ENCODE results near the gene SMIM44. TPM values are rescaled to one million over a fixed set of nuclear protein-coding genes. Genes with fewer than 3 reads are reported as not detected.
A peak's percentile ranks its signal among the peaks of the same experiment; 100 is the strongest.

The SMIM44 gene
- polyA plus RNA-seq, 3 donors = not detected

- H3K4me1 ChIP-seq (ENCODE audit: control insufficient read depth in 1 of 2, insufficient read depth in 2 of 2, low read length in 2 of 2) = peaks cover 8 to 14% of the 10 kb centered on the region in 2 donors
- no peak overlapping the region for H2AFZ ChIP-seq (ENCODE audit: insufficient read depth, low read depth, low read length, poor library complexity, severe bottlenecking)
- Mint-ChIP-seq H3K36me3 (peaks cover 29 to 48% of the 10 kb centered on the region in 2 donors), H3K4me3 (no peak overlapping the region), H3K9me3 (peaks cover 0 to 3% (median 0%) of the 10 kb centered on the region in 7 donors), H3K27me3 (ENCODE audit: low read depth in 3 of 3) (peaks cover 0 to 3% (median 2%) of the 10 kb centered on the region in 3 donors), H3K4me1 (peaks cover 29% of the 10 kb centered on the region), H3K27ac (peak overlapping the region in 1 of 7 donors; percentile 49)
- no peak overlapping the region for H3K4me2 ChIP-seq (replicated peaks; ENCODE audit: extremely low read depth, low read length, poor library complexity, severe bottlenecking)
- intact Hi-C loops (cut with micrococcal nuclease) = no loop called here
- peaks cover 74% of the 10 kb centered on the region for H4K20me1 ChIP-seq (ENCODE audit: insufficient read depth, low read length)
- no peak overlapping the region for H3K4me3 ChIP-seq (replicated peaks in 1 of 3; ENCODE audit: low read depth in 2 of 3, low read length in 3 of 3)
- H3K27ac ChIP-seq (ENCODE audit: low read depth in 1 of 2, low read length in 2 of 2) = no peak overlapping the region
- TF ChIP-seq CTCF (IDR thresholded peaks at IDR 0.05) = no peak
- WGBS (ENCODE audit: insufficient coverage) = 96% methylated on average over 21 of the region's 22 CpGs
- no peaks in the 10 kb centered on the region for H3K27me3 ChIP-seq (ENCODE audit: control insufficient read depth in 2 of 2, insufficient read depth in 2 of 2, low read length in 2 of 2)
- no peak overlapping the region for H3K9ac ChIP-seq (ENCODE audit: insufficient read depth, low read length, poor library complexity, severe bottlenecking)
- peaks cover 33 to 34% of the 10 kb centered on the region in 2 donors for H3K36me3 ChIP-seq (replicated peaks in 1 of 2; ENCODE audit: control insufficient read depth in 1 of 2, insufficient read depth in 2 of 2, low read length in 2 of 2)
- H3K79me2 ChIP-seq (ENCODE audit: insufficient read depth, low read length) = peaks cover 96% of the 10 kb centered on the region
- DNase-seq = no peak
- H3K9me3 ChIP-seq (replicated peaks in 1 of 2; ENCODE audit: control insufficient read depth in 1 of 2, insufficient read depth in 1 of 2, low read length in 2 of 2) = no peaks in the 10 kb centered on the region
Observed at GRCh38 chr19:3510727-3511126, 27.5 kb upstream of the SMIM44 start.

- H3K4me3 ChIP-seq (replicated peaks in 1 of 3; ENCODE audit: low read depth in 2 of 3, low read length in 3 of 3) = no peak overlapping the region
- peaks cover 40% of the 10 kb centered on the region for H3K4me1 Mint-ChIP-seq
Observed at GRCh38 chr19:3509566-3509989, 26.3 kb upstream of the SMIM44 start.

More at GRCh38 chr19:3509566-3509989, 26.3 kb upstream of the SMIM44 start:
- Mint-ChIP-seq H3K4me3 (no peak overlapping the region), H3K36me3 (peaks cover 26 to 39% of the 10 kb centered on the region in 2 donors), H3K27ac (peak overlapping the region in 6 of 7 donors; percentile 16 to 55 (median 45)), H3K27me3 (ENCODE audit: low read depth in 3 of 3) (peaks cover 0 to 3% (median 2%) of the 10 kb centered on the region in 3 donors), H3K9me3 (peaks cover 0 to 3% (median 0%) of the 10 kb centered on the region in 7 donors)
- 91% methylated on average over 12 of the region's 15 CpGs for WGBS (ENCODE audit: insufficient coverage)
- H4K20me1 ChIP-seq (ENCODE audit: insufficient read depth, low read length) = peaks cover 63% of the 10 kb centered on the region
- no peak overlapping the region for H3K4me2 ChIP-seq (replicated peaks; ENCODE audit: extremely low read depth, low read length, poor library complexity, severe bottlenecking)
- no peak overlapping the region for H3K27ac ChIP-seq (ENCODE audit: low read depth in 1 of 2, low read length in 2 of 2)
- no peaks in the 10 kb centered on the region for H3K27me3 ChIP-seq (ENCODE audit: control insufficient read depth in 2 of 2, insufficient read depth in 2 of 2, low read length in 2 of 2)
- H2AFZ ChIP-seq (ENCODE audit: insufficient read depth, low read depth, low read length, poor library complexity, severe bottlenecking) = no peak overlapping the region
- no peaks in the 10 kb centered on the region for H3K9me3 ChIP-seq (replicated peaks in 1 of 2; ENCODE audit: control insufficient read depth in 1 of 2, insufficient read depth in 1 of 2, low read length in 2 of 2)
- H3K9ac ChIP-seq (ENCODE audit: insufficient read depth, low read length, poor library complexity, severe bottlenecking) = no peak overlapping the region
- no peak for DNase-seq
- H3K4me1 ChIP-seq (ENCODE audit: control insufficient read depth in 1 of 2, insufficient read depth in 2 of 2, low read length in 2 of 2) = peaks cover 19 to 23% of the 10 kb centered on the region in 2 donors
- intact Hi-C loops (cut with micrococcal nuclease) = loop anchor here (5.0 to 10.0 kb wide), 4 partner anchors 43 to 75 kb away; partner anchors contain the start of genes HMG20B (in 1 of the 2) and MFSD12 (in 1 of the 2)
- TF ChIP-seq CTCF (IDR thresholded peaks at IDR 0.05) = no peak
- H3K79me2 ChIP-seq (ENCODE audit: insufficient read depth, low read length) = peaks cover 84% of the 10 kb centered on the region
- H3K36me3 ChIP-seq (replicated peaks in 1 of 2; ENCODE audit: control insufficient read depth in 1 of 2, insufficient read depth in 2 of 2, low read length in 2 of 2) = peaks cover 32 to 34% of the 10 kb centered on the region in 2 donors

Data from CD14-positive monocyte (primary cell).